Breast epithelium (tissue), 4 donors: ENCODE data around the gene RAB27B. TPM values are rescaled to one million over a fixed set of nuclear protein-coding genes. Genes with fewer than 3 reads are reported as not detected.

Experiments used
- DNase-seq, 2 donors: peaks; one replicate each; pipeline ENCODE4 v3.0.0-alpha.2; 2019; ENCODE audit warnings: low spot score in 2 of 2
- H3K27ac ChIP-seq, 2 donors: fragments of 200-600 bp; sonication (generic) in 1 of 2; one replicate each; pipeline ENCODE4 v1.5.1; 2016 to 2019; ENCODE audit warnings: mild to moderate bottlenecking in 1 of 2
- H3K27me3 ChIP-seq, 2 donors: fragments of 200-600 bp; sonication (generic) in 1 of 2; one replicate each; pipeline versions ENCODE4 v1.5.1 to v1.6.0; 2017 to 2019; ENCODE audit warnings: control low read depth in 1 of 2, mild to moderate bottlenecking in 1 of 2
- H3K36me3 ChIP-seq: fragments of 200-600 bp; one replicate; pipeline ENCODE4 v1.5.1; 2019
- H3K4me1 ChIP-seq, 2 donors: fragments of 200-600 bp; sonication (generic); one replicate each; pipeline ENCODE4 v1.5.1; 2016 to 2019; ENCODE audit warnings: control low read depth in 1 of 2
- H3K4me3 ChIP-seq, 3 donors: fragments of 200-600 bp; sonication (generic); 1 replicate in 2 of 3; 2 replicates in 1 of 3; pipeline ENCODE4 v1.5.1; 2016 to 2019; ENCODE audit warnings: mild to moderate bottlenecking in 3 of 3, moderate library complexity in 2 of 3
- H3K9me3 ChIP-seq, 2 donors: fragments of 200-600 bp; sonication (generic) in 1 of 2; one replicate each; pipeline ENCODE4 v1.5.1; 2016 to 2019; ENCODE audit warnings: control low read depth in 1 of 2
- CTCF ChIP-seq, 3 donors: fragments of 450-650 bp; IDR thresholded peaks; one replicate each; pipeline ENCODE4 v1.5.1; 2016 to 2017; ENCODE audit warnings: antibody characterized with exemption in 3 of 3, mild to moderate bottlenecking in 3 of 3, moderate library complexity in 3 of 3
- POLR2A ChIP-seq: fragments of 450-650 bp; IDR thresholded peaks from one replicate; pipeline ENCODE4 v1.6.1; 2016; ENCODE audit warnings: antibody characterized with exemption, mild to moderate bottlenecking, moderate library complexity
- POLR2AphosphoS5 ChIP-seq, 3 donors: sonication (generic); formaldehyde crosslinking; IDR thresholded peaks; one replicate each; pipeline ENCODE4 v1.6.1; 2017; ENCODE audit warnings: antibody characterized with exemption in 3 of 3
- intact Hi-C: fragments of 100-400 bp; cut with DNase I; formaldehyde crosslinking; loops from one replicate; pipeline ENCODE4 v1.15.1; 2023; ENCODE audit warnings: low total_unique reads
- total RNA-seq, 3 donors: library from RNA; depleted of rRNA; stranded (reverse); fragments of >200 nt; gene quantifications; one replicate each; pipeline ENCODE4 v1.1.0, GENCODE V29; 2016

The RAB27B gene
- 10 to 100 TPM in 2 of 3 donors, 1 to 10 TPM in 1; 1.1 to 24.6 (median 11.8) TPM for total RNA-seq

DNA sequence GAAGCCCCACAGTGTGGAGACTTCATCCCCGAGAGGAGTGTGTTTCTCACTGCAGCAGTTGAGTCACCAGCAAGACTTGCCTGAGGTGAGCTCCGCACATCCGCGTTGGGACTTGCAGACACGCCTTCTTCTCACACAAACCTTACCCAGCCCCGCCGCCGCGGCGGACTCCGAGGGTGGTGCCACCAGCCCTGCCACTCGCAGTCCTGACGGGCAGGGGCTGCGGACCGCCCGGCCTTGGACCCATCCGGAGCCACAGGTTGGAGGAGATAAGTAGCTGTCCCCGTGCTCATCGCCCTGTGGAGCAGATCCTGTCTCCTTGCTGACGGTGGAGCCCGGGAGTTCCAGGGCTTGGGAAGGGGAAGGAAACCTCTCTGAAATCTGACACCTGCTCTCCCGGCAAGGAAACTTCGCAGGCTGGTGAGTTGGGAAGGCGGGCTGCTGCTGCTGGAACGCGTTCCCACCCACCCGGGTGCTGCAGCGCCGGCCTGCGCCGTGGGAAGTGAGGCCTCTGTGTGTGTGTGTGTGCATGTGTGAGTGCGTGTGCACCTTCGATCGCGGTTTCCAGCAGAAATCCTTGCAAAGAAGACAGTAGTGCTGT is at the start of gene RAB27B:
TSS of gene RAB27B (plus strand) at position 197 of the 601 bp plus-strand sequence. CDS start 49,109 bp downstream, outside the sequence.
- intact Hi-C loops = no loop called here

DNA sequence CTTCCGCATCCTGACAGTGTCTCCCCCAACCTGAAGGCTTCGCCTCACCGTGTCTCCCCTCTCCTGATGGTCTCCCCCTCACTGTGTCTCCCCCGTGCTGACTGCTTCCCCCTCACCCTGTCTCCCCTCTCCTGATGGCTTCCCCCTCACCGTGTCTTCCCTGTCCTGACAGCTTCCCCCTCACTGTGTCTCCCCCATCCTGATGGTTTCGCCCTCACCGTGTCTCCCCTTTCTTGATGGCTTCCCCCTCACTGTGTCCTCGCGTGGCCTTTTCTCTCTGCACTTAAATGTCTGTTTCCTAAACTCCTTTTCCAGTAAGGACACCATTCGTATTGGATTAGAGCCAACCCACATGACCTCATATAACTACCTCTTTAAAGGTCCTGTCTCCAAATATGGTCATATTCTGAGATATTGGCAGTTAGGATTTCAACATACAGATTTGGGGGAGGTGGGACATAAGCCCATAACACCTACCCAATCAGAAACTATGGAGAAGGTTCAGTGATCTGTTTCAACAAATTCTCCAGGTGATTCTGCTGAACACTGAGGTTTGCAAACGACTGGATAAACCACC is 47.9 kb upstream of the RAB27B start:
- no peaks in the 10 kb centered on the region for H3K4me1 ChIP-seq
- no peak for TF ChIP-seq CTCF (IDR thresholded peaks at IDR 0.05)
- no peak for TF ChIP-seq POLR2A
- no peak for TF ChIP-seq POLR2AphosphoS5 (IDR thresholded peaks at IDR 0.05)

More for the DNA sequence above, at the start of gene RAB27B:
- peak within 1 kb of the TSS; percentile 81 to 88 for H3K27ac ChIP-seq
- TF ChIP-seq CTCF (IDR thresholded peaks at IDR 0.05) (no peak), POLR2A (no peak), POLR2AphosphoS5 (IDR thresholded peaks at IDR 0.05) (peak; percentile 37 to 82 (median 50))
- no peaks in the 10 kb centered on the region for H3K4me1 ChIP-seq
- H3K36me3 ChIP-seq = no peaks in the 10 kb centered on the region
- DNase-seq = peak; percentile 86 to 91
- no peaks in the 10 kb centered on the region for H3K9me3 ChIP-seq
- peak within 1 kb of the TSS; percentile 31 to 64 (median 56) for H3K4me3 ChIP-seq
- H3K27me3 ChIP-seq = no peaks in the 10 kb centered on the region

DNA sequence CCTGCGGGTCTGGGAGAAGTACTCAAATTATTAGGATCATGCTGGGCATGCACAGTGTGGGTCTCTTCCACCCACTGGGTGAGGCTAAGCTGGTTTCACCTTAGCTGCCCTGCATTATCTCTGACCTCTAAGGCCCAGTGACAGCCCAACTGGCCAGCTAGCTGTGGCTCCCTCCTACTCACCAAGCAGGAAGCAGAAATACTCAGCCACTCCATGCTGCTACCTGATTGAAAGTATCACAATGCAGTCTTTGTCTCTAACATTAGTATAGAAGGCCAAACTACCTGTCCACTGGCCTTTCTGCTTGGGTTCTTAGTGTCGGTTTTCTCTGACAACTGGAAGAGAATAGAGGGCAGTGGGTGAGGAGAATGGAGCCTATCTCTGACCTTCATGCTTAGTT is 47.3 kb upstream of the RAB27B start:
- intact Hi-C loops = no loop called here
- Histone ChIP-seq H3K27ac (no peak overlapping the region), H3K4me1 (no peaks in the 10 kb centered on the region), H3K36me3 (no peaks in the 10 kb centered on the region), H3K27me3 (no peaks in the 10 kb centered on the region), H3K9me3 (no peaks in the 10 kb centered on the region), H3K4me3 (no peak overlapping the region)
- TF ChIP-seq CTCF (IDR thresholded peaks at IDR 0.05) (no peak), POLR2A (no peak), POLR2AphosphoS5 (IDR thresholded peaks at IDR 0.05) (no peak)
- no peak for DNase-seq

More for the DNA sequence above, 47.9 kb upstream of the RAB27B start:
- no peaks in the 10 kb centered on the region for H3K27me3 ChIP-seq
- H3K9me3 ChIP-seq = no peaks in the 10 kb centered on the region
- no peak overlapping the region for H3K4me3 ChIP-seq
- intact Hi-C loops = no loop called here
- no peak for DNase-seq
- H3K27ac ChIP-seq = no peak overlapping the region
- H3K36me3 ChIP-seq = no peaks in the 10 kb centered on the region

DNA sequence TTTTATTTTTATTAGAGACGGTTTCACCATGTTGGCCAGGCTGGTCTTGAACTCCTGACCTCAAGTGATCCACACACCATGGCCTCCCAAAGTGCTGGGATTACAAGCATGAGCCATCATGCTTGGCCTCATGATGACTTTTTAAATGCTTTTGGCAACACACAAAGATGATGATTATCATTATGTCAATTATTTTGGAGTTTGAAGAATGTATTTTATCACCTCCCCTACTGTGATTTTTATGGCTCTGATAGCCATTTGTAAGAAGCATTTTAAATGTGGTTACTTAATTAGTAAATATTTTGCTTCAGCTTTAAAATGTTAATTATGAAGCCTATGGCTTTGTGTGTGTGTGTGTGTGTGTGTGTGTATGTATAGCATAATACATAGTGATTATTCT is 45.1 kb upstream of the RAB27B start:
- intact Hi-C loops = no loop called here
- TF ChIP-seq CTCF (IDR thresholded peaks at IDR 0.05) (no peak), POLR2AphosphoS5 (IDR thresholded peaks at IDR 0.05) (no peak), POLR2A (no peak)
- DNase-seq = no peak

DNA sequence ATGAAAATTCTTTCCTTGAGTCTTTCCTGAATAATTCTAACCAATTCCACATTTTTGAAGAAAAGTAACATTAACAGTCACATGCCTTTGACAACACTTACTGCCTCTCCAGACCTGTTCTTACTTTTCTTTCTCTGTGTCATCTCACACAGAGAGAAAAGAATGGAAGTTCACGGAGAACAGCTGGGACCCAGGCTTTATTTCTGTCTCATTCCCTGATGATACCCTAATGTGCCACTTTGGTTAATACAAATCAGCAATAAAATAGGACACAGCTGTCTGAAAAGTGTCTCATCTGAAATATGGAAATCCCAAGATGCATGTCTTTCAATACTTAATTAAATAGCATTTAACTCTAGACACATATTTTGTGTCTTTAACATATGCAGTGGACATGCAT is 42.1 kb upstream of the RAB27B start:
- no peaks in the 10 kb centered on the region for H3K27me3 ChIP-seq
- no peak for DNase-seq
- no peaks in the 10 kb centered on the region for H3K4me1 ChIP-seq
- H3K9me3 ChIP-seq = no peaks in the 10 kb centered on the region
- H3K4me3 ChIP-seq = no peak overlapping the region
- intact Hi-C loops = no loop called here
- TF ChIP-seq CTCF (IDR thresholded peaks at IDR 0.05) (no peak), POLR2AphosphoS5 (IDR thresholded peaks at IDR 0.05) (no peak), POLR2A (no peak)
- H3K27ac ChIP-seq = no peak overlapping the region
- H3K36me3 ChIP-seq = no peaks in the 10 kb centered on the region

More for the DNA sequence above, 45.1 kb upstream of the RAB27B start:
- Histone ChIP-seq H3K4me3 (no peak overlapping the region), H3K36me3 (no peaks in the 10 kb centered on the region), H3K9me3 (no peaks in the 10 kb centered on the region), H3K27ac (no peak overlapping the region), H3K4me1 (no peaks in the 10 kb centered on the region), H3K27me3 (no peaks in the 10 kb centered on the region)
